ENCODE measurements around the gene USP7.

DNA sequence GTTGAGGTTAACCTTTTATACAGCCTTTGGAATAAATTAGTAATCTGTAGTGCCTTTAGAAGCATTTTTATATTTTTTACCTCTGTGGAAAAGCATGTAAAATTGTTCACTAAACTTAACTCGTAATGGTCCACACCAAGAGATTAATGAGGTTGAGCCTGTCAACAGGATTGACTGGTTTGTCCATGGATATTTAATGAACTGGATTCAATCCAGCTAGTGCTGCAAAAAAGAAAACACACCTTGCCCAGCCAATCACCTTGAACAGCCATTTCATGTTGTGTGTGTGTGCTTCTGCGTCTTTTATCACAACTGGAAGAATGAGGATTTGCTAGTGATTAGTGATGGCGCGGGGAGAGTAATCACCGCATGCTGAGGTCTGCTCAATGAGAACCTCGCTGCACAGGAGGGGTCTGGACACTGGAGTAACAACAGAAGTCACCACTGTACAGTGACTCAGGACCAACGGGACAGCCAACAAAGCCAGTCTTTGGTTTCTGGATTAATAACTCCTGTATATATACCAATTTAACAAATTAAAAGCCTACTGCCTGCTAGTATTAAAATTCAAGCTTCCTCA is 47.9 kb downstream of the USP7 start:
- TF ChIP-seq, protein P1, sequence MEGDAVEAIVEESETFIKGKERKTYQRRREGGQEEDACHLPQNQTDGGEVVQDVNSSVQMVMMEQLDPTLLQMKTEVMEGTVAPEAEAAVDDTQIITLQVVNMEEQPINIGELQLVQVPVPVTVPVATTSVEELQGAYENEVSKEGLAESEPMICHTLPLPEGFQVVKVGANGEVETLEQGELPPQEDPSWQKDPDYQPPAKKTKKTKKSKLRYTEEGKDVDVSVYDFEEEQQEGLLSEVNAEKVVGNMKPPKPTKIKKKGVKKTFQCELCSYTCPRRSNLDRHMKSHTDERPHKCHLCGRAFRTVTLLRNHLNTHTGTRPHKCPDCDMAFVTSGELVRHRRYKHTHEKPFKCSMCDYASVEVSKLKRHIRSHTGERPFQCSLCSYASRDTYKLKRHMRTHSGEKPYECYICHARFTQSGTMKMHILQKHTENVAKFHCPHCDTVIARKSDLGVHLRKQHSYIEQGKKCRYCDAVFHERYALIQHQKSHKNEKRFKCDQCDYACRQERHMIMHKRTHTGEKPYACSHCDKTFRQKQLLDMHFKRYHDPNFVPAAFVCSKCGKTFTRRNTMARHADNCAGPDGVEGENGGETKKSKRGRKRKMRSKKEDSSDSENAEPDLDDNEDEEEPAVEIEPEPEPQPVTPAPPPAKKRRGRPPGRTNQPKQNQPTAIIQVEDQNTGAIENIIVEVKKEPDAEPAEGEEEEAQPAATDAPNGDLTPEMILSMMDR (IDR thresholded peaks at IDR 0.05) = no peak
- TF ChIP-seq POLR2A (IDR thresholded peaks at IDR 0.05) = no peak
